Osteocyte (in vitro differentiated cells): ENCODE measurements around the gene FBXO7. TPM values are rescaled to one million over a fixed set of nuclear protein-coding genes. Genes with fewer than 3 reads are reported as not detected.

Source experiments
- DNase-seq: peaks from one replicate; pipeline ENCODE4 v3.0.0; 2021; ENCODE audit warnings: mixed read lengths; ENCODE audit not compliant: unreplicated experiment; ENCODE audit errors: extremely low spot score
- H3K27ac Mint-ChIP-seq: one replicate; pipeline ENCODE4 v1.8.0; 2021; ENCODE audit warnings: mild to moderate bottlenecking, mixed read lengths; ENCODE audit not compliant: unreplicated experiment
- H3K27me3 Mint-ChIP-seq: one replicate; pipeline ENCODE4 v1.8.0; 2021; ENCODE audit warnings: mixed read lengths; ENCODE audit not compliant: unreplicated experiment
- H3K36me3 Mint-ChIP-seq: one replicate; pipeline ENCODE4 v1.8.0; 2021; ENCODE audit warnings: mixed read lengths; ENCODE audit not compliant: unreplicated experiment
- H3K4me1 Mint-ChIP-seq: one replicate; pipeline ENCODE4 v1.8.0; 2021; ENCODE audit warnings: mixed read lengths; ENCODE audit not compliant: unreplicated experiment
- H3K4me3 Mint-ChIP-seq: one replicate; pipeline ENCODE4 v1.8.0; 2021; ENCODE audit warnings: mild to moderate bottlenecking, moderate library complexity, mixed read lengths; ENCODE audit not compliant: unreplicated experiment
- H3K9me3 Mint-ChIP-seq: one replicate; pipeline ENCODE4 v1.8.0; 2021; ENCODE audit warnings: mixed read lengths; ENCODE audit not compliant: unreplicated experiment
- CTCF ChIP-seq: fragments of 200-600 bp; sonication (generic); IDR thresholded peaks from 2 replicates; pipeline ENCODE4 v1.5.0; 2021; ENCODE audit warnings: antibody characterized with exemption, mild to moderate bottlenecking, moderate library complexity
- total RNA-seq: library from RNA; stranded (reverse); gene quantifications from 2 replicates; pipeline ENCODE4 v1.2.1, GENCODE V29; 2021

FBXO7 gene
- total RNA-seq, 1 donor from 2014 or later: 86.9 TPM

GRCh38 chr22:32489377-32489776 is 14.8 kb downstream of the FBXO7 start:
- Mint-ChIP-seq H3K4me1 (peaks cover 9% of the 10 kb centered on the region), H3K4me3 (no peak overlapping the region), H3K36me3 (peaks cover 75% of the 10 kb centered on the region), H3K27me3 (no peaks in the 10 kb centered on the region), H3K9me3 (no peaks in the 10 kb centered on the region), H3K27ac (no peak overlapping the region)
- no peak for DNase-seq
- no peak for TF ChIP-seq CTCF

- Mint-ChIP-seq H3K4me3 (no peak overlapping the region), H3K9me3 (no peaks in the 10 kb centered on the region), H3K36me3 (peaks cover 80% of the 10 kb centered on the region), H3K27me3 (no peaks in the 10 kb centered on the region), H3K27ac (no peak overlapping the region), H3K4me1 (peaks cover 9% of the 10 kb centered on the region)
- TF ChIP-seq CTCF: no peak
- DNase-seq: no peak
These were observed 15.7 kb downstream of the FBXO7 start for GRCh38 chr22:32490279-32490678.

- Mint-ChIP-seq H3K9me3 (no peaks in the 10 kb centered on the region), H3K36me3 (peaks cover 76% of the 10 kb centered on the region), H3K4me3 (no peak overlapping the region)
These were observed 17.5 kb downstream of the FBXO7 start for GRCh38 chr22:32492111-32492510.

GRCh38 chr22:32493551-32493950 is 18.9 kb downstream of the FBXO7 start:
- Mint-ChIP-seq H3K36me3 (peaks cover 74% of the 10 kb centered on the region), H3K4me3 (no peak overlapping the region), H3K4me1 (no peaks in the 10 kb centered on the region), H3K27me3 (no peaks in the 10 kb centered on the region), H3K27ac (no peak overlapping the region), H3K9me3 (no peaks in the 10 kb centered on the region)
- no peak for TF ChIP-seq CTCF
- DNase-seq: no peak

More at GRCh38 chr22:32492111-32492510, 17.5 kb downstream of the FBXO7 start:
- no peak for DNase-seq
- H3K27ac Mint-ChIP-seq: no peak overlapping the region
- TF ChIP-seq CTCF: no peak
- H3K4me1 Mint-ChIP-seq: no peaks in the 10 kb centered on the region
- H3K27me3 Mint-ChIP-seq: no peaks in the 10 kb centered on the region

- no peak for TF ChIP-seq CTCF
- peaks cover 75% of the 10 kb centered on the region for H3K36me3 Mint-ChIP-seq
These were observed 20.4 kb downstream of the FBXO7 start for GRCh38 chr22:32494971-32495370.

More at GRCh38 chr22:32494971-32495370, 20.4 kb downstream of the FBXO7 start:
- H3K9me3 Mint-ChIP-seq: no peaks in the 10 kb centered on the region
- DNase-seq: no peak
- no peaks in the 10 kb centered on the region for H3K27me3 Mint-ChIP-seq
- H3K27ac Mint-ChIP-seq: no peak overlapping the region
- no peaks in the 10 kb centered on the region for H3K4me1 Mint-ChIP-seq
- H3K4me3 Mint-ChIP-seq: no peak overlapping the region
